GM20000 (cell line): ENCODE data around the gene LEPROT.
"Not testable (repeated sequence)": the region's sequence is repeated elsewhere in the genome, so short reads cannot be mapped to it uniquely, and the experiment has no call there.

Experiments
- DNase-seq: peaks from one replicate; pipeline ENCODE4 v3.0.0; 2012; ENCODE audit warnings: low spot score
- TF ChIP-seq, protein P1 (sequence below): IDR thresholded peaks from 2 replicates; pipeline ENCODE4 v1.5.1; 2012; ENCODE audit warnings: mild to moderate bottlenecking, control low read depth; ENCODE audit errors: extremely low read depth, missing control alignments

Gene LEPROT, protein sequence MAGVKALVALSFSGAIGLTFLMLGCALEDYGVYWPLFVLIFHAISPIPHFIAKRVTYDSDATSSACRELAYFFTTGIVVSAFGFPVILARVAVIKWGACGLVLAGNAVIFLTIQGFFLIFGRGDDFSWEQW

DNA sequence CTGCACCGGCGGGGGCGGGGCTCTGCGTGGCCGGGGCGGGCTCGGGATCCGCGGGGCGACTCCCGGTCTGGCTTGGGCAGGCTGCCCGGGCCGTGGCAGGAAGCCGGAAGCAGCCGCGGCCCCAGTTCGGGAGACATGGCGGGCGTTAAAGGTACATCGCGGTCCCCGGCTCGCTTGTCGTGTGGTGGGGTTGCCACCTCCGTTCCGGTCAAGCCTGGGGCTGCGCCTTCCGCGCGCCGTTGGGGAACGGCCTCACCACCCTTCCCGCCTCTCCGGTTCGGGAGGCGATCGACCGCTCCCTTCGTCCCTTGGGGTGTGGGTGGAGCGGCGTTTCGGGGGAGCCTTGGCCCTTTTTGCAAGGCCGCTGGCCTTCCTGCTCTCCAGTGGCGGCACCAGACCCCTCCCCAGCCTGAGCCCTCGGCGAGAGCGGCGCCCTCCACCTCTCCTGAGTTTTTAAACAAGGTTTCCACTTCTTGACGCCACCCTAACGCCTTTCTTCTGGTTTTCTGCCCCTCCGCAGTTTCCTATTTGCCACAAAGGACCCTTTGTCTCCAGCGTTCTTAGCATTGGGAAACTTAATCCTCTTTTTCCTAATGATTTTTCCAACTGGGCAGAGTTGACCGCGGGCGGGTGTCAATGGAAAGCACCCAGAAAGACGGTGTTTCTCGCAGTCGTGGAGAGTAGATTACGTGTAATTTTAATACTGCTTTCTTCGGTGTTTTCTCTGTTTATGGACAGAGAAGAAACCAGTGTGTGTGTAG is at the start of gene LEPROT, which contains the start of gene LEPR:
LEPROT (plus strand) TSS at position 79 of the 761 bp plus-strand sequence; CDS start at position 136, 57 bp downstream.
LEPR (plus strand) TSS at position 79 of the 761 bp plus-strand sequence. CDS start 144,898 bp downstream, outside the sequence.
- TF ChIP-seq, protein P1, sequence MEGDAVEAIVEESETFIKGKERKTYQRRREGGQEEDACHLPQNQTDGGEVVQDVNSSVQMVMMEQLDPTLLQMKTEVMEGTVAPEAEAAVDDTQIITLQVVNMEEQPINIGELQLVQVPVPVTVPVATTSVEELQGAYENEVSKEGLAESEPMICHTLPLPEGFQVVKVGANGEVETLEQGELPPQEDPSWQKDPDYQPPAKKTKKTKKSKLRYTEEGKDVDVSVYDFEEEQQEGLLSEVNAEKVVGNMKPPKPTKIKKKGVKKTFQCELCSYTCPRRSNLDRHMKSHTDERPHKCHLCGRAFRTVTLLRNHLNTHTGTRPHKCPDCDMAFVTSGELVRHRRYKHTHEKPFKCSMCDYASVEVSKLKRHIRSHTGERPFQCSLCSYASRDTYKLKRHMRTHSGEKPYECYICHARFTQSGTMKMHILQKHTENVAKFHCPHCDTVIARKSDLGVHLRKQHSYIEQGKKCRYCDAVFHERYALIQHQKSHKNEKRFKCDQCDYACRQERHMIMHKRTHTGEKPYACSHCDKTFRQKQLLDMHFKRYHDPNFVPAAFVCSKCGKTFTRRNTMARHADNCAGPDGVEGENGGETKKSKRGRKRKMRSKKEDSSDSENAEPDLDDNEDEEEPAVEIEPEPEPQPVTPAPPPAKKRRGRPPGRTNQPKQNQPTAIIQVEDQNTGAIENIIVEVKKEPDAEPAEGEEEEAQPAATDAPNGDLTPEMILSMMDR, result no peak
- DNase-seq, result no peak

DNA sequence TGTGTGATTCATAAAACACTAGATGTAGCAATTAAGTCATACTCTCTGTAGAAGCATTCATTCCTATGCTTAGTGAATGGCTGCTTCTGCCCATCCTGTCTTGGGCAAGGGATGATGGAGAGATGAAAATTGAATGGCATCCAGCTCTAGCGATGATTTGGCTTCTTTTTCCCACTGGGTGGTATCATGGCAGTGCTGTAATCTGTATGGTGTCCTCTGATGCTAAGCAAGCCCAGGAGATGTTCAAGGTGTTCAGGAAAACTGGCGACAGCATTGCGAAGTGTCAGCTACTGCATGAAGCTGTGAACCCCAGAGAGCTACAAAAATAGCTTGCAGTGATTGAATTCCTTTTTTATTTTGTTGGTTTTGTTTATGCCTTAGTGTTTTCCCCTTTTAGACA is 48.9 kb upstream of the LEPROT start:
- no peak for DNase-seq
- TF ChIP-seq, protein P1, result no peak

DNA sequence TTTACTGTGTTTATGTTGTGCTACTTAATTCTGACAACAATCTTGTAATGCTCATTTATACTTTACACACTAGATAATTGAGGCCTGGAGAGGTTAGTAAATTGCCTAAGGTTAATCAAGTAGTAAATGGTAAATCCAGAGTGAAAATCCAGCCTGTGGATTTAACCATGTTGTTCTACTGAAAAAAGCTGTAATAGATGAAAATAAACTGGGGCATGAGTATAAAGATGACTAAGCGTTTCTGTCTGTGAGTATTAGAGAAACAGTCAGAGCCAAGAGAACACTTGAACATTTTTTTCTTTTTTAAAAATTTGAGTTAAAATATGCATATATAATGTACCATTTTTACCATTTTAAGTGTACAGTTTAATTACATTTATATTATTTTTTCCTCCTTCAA is 47.9 kb upstream of the LEPROT start:
- no peak for DNase-seq
- TF ChIP-seq, protein P1, result no peak

DNA sequence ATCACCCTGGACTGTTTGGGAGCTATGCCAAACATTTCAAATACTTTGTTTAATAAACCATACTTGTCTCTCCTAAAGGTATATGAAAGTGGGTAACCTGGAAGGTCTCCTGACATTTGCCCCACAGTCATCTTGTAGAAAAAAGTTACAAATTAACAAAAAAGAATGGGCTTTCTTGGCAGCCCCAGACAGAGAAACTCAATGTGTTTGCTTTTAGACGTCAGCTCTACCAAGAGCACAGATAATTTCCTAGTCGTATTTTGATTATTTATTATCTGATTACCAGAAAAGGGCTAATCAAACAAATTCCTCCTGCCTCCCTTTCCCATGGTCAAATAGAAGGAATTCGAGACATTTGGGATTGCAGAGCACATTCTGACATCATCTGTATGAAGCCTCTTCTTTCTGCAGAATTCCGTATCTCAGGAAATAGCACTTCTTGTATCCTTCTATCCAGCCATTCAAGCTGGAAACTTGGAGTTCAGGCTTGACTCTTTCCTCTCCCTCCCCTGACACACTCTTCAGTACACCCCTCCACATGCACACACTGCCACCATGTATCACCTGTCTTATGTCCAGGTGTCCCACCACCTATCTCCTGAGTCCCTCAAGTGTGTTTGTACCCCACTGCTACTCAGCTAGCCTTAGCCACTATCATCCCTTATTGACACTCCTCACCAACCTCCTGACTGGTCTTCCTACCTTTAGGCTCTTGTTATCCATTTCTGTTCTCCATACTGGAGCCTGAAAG is 42.8 kb upstream of the LEPROT start:
- no peak for DNase-seq
- TF ChIP-seq, protein P1, result no peak

DNA sequence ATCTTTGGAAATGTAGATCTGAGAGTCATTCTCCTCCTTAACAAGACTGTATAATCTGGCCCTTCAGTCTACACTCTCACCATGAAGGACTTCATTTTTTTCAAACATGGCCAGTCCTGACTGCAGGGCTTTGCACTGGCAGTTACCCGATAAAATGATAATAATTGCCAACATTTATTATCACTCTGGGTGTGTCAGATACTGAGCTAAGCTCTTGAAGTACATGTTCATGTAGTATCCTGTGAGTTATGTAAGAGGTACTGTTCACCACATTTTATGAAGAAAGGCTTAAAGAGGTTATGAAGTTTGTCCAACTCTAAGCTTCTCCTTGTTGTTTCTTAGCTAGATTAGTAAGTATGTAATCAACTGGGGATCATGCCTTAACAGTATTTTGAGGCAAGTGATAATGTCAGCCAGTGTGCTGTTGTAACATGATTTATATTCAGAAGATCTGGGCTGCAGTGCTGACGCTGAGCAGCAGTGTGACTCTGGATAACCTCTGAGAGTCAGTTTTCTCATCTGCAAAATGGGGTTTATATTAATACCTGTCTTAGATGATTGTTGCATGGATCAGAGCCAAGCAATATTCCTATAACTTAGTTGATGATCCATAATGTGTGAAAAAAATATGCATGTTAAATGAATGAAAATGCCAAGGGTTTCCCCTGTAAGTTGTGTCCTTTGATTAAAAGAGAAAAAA is 42.1 kb upstream of the LEPROT start:
- DNase-seq, result no peak
- TF ChIP-seq, protein P1, result no peak

DNA sequence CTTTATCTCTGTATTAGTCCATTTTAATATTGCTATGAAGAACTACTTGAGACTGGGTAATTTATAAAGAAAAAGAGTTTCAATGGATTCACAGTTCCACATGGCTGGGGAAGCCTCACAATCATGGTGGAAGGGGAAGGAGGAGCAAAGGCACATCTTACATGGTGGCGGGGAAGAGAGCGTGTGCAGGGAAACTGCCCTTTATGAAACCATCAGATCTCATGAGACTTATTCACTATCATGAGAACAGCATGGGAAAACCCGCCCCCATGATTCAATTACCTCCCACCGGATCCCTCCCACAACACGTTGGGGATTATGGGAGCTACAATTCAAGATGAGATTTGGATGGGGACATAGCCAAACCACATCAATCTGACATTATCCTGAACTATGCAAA is 36.0 kb upstream of the LEPROT start:
- DNase-seq, result not testable (repeated sequence)

DNA sequence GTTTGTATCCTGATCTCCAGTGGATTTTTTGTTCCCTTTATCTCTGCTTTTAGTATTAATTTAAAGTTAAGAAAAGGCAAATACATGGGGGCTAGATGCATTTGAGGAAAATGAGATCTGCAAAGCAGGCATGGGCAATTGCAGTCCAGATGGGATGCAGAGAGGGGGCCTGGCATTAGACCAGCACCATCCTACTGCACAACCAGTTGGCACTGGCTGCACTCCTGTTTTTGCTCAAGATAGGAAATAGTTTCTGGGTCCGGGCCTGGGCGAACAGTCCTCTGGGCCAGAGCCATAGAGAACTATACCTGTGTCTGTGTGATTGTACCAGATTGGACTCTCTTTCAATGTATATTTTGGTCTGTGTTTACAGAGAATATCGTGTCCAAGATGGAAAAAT is 34.0 kb upstream of the LEPROT start:
- TF ChIP-seq, protein P1, result no peak
- no peak for DNase-seq
